ENCODE results near the gene TJAP1.
"Not testable (repeated sequence)": the region's sequence is repeated elsewhere in the genome, so short reads cannot be mapped to it uniquely, and the experiment has no call there.

The TJAP1 gene

GRCh38 chr6:43454290-43454695 is 23.1 kb upstream of the TJAP1 start:
- DNase-seq: peak; percentile 21

GRCh38 chr6:43454696-43455530 is 22.5 kb upstream of the TJAP1 start:
- DNase-seq: no peak

- peak; percentile 6 for DNase-seq
Observed at GRCh38 chr6:43455531-43456428, 21.6 kb upstream of the TJAP1 start, which contains the start of gene DLK2. Gene DLK2 (minus strand): TSS chr6:43455548. CDS start chr6:43454825, 723 bp downstream.

GRCh38 chr6:43457643-43458042 is 19.7 kb upstream of the TJAP1 start:
- DNase-seq: no peak

- not testable (repeated sequence) for DNase-seq
Observed at GRCh38 chr6:43458154-43458553, 19.2 kb upstream of the TJAP1 start.

- DNase-seq: no peak
Observed at GRCh38 chr6:43459535-43459934, 17.8 kb upstream of the TJAP1 start.

- DNase-seq: no peak
Observed at GRCh38 chr6:43460032-43460431, 17.3 kb upstream of the TJAP1 start.

- DNase-seq: no peak
Observed at GRCh38 chr6:43461936-43462335, 15.4 kb upstream of the TJAP1 start.

GRCh38 chr6:43464337-43464736 is 13.0 kb upstream of the TJAP1 start:
- DNase-seq: no peak

GRCh38 chr6:43465948-43466347 is 11.4 kb upstream of the TJAP1 start:
- no peak for DNase-seq

- DNase-seq: not testable (repeated sequence)
Observed at GRCh38 chr6:43467265-43467664, 10.1 kb upstream of the TJAP1 start.

GRCh38 chr6:43467752-43468151 is 9.6 kb upstream of the TJAP1 start:
- DNase-seq: no peak

- DNase-seq: no peak
Observed at GRCh38 chr6:43468240-43468639, 9.1 kb upstream of the TJAP1 start.

GRCh38 chr6:43468748-43469681 is 8.4 kb upstream of the TJAP1 start:
- DNase-seq: no peak

GRCh38 chr6:43469947-43470346 is 7.4 kb upstream of the TJAP1 start:
- no peak for DNase-seq

- DNase-seq: no peak
Observed at GRCh38 chr6:43471399-43471798, 6.0 kb upstream of the TJAP1 start.

- DNase-seq: no peak
Observed at GRCh38 chr6:43472515-43472914, 4.9 kb upstream of the TJAP1 start.

- peak; percentile 92 for DNase-seq
Observed at GRCh38 chr6:43475516-43475915, 1.9 kb upstream of the TJAP1 start.

- no peak for DNase-seq
Observed at GRCh38 chr6:43476746-43477145, 624 bp upstream of the TJAP1 start.

- DNase-seq: peak; percentile 17
Observed at GRCh38 chr6:43478008-43478372, 620 bp downstream of the TJAP1 start.

GRCh38 chr6:43481075-43481474 is 3.7 kb downstream of the TJAP1 start:
- DNase-seq: no peak

- no peak for DNase-seq
Observed at GRCh38 chr6:43481591-43482236, 4.3 kb downstream of the TJAP1 start.
